Urinary bladder (tissue), 4 donors: ENCODE results near the gene MINDY2. TPM values are rescaled to one million over a fixed set of nuclear protein-coding genes. Genes with fewer than 3 reads are reported as not detected.

Experiments
- DNase-seq: peaks from one replicate; pipeline ENCODE4 v3.0.0-alpha.2; 2015; ENCODE audit errors: extremely low spot score
- H3K27ac ChIP-seq: one replicate; pipeline ENCODE4 v1.5.1; 2013; ENCODE audit warnings: low read depth, mild to moderate bottlenecking, moderate library complexity
- H3K36me3 ChIP-seq: one replicate; pipeline ENCODE4 v1.6.1; 2013; ENCODE audit warnings: mild to moderate bottlenecking, moderate library complexity; ENCODE audit not compliant: insufficient read depth
- H3K4me1 ChIP-seq: one replicate; pipeline ENCODE4 v1.6.1; 2013; ENCODE audit warnings: mild to moderate bottlenecking, moderate library complexity; ENCODE audit not compliant: insufficient read depth
- H3K4me3 ChIP-seq: one replicate; pipeline ENCODE4 v1.5.1; 2013; ENCODE audit warnings: low read depth, low read length
- WGBS: extraction: QIAGEN DNeasy Blood & Tissue Kit; methylation state at CpG from one replicate; pipeline ENCODE4 v1.1.7; 2013; 5-methylcytosine and 5-hydroxymethylcytosine counted together
- polyA plus RNA-seq: library from polyadenylated mRNA; stranded (reverse); fragments of 200-250 nt; gene quantifications from one replicate; pipeline ENCODE4 v1.2.3, GENCODE V29; 2013
- total RNA-seq: library from RNA; depleted of rRNA; stranded (reverse); fragments of >200 nt; gene quantifications from one replicate; pipeline ENCODE4 v1.2.3, GENCODE V29; 2014
- donor health status: healthy with polysubstance abuse.
- donor health status: healthy.

Gene MINDY2
- total and polyA plus RNA-seq, 2 donors, result 7.5 to 62.1 TPM

- H3K27ac ChIP-seq, result no peak overlapping the region
- H3K4me3 ChIP-seq, result no peak overlapping the region
- no peaks in the 10 kb centered on the region for H3K4me1 ChIP-seq
- H3K36me3 ChIP-seq, result no peaks in the 10 kb centered on the region
- DNase-seq, result no peak
- WGBS, result 66% methylated on average over 8 of the region's 8 CpGs
Measured at GRCh38 chr15:58742022-58742813, 28.9 kb upstream of the MINDY2 start.

- Histone ChIP-seq H3K4me1 (no peaks in the 10 kb centered on the region), H3K4me3 (no peak overlapping the region), H3K27ac (no peak overlapping the region), H3K36me3 (no peaks in the 10 kb centered on the region)
- WGBS, result 87% methylated on average over 5 of the region's 5 CpGs
- DNase-seq, result no peak
Measured at GRCh38 chr15:58742819-58743502, 28.1 kb upstream of the MINDY2 start.

GRCh38 chr15:58746174-58746573, 24.9 kb upstream of the MINDY2 start:
- 93% methylated on average over 1 of the region's 1 CpG for WGBS
- no peak overlapping the region for H3K27ac ChIP-seq
- no peaks in the 10 kb centered on the region for H3K36me3 ChIP-seq
- no peak for DNase-seq
- no peaks in the 10 kb centered on the region for H3K4me1 ChIP-seq
- H3K4me3 ChIP-seq, result no peak overlapping the region

- DNase-seq, result no peak
- Histone ChIP-seq H3K4me1 (no peaks in the 10 kb centered on the region), H3K4me3 (peak overlapping the region; percentile 91), H3K27ac (peak overlapping the region; percentile 96), H3K36me3 (no peaks in the 10 kb centered on the region)
- WGBS, result 3% methylated on average over 14 of the region's 14 CpGs
Measured at GRCh38 chr15:58748040-58748851, 22.9 kb upstream of the MINDY2 start.

- WGBS, result under 1% methylated on average over 81 of the region's 81 CpGs
- no peaks in the 10 kb centered on the region for H3K36me3 ChIP-seq
- no peak for DNase-seq
- no peaks in the 10 kb centered on the region for H3K4me1 ChIP-seq
- H3K4me3 ChIP-seq, result peak overlapping the region; percentile 91
- peak overlapping the region; percentile 96 for H3K27ac ChIP-seq
Measured at GRCh38 chr15:58748852-58749531, 22.1 kb upstream of the MINDY2 start.

GRCh38 chr15:58749532-58750337, 21.4 kb upstream of the MINDY2 start, which contains the start of gene ADAM10:
ADAM10 (minus strand) TSS chr15:58749707; CDS start chr15:58749534, 173 bp downstream.
- Histone ChIP-seq H3K4me1 (no peaks in the 10 kb centered on the region), H3K4me3 (peak within 1 kb of the TSS; percentile 91), H3K27ac (peak within 1 kb of the TSS; percentile 96), H3K36me3 (no peaks in the 10 kb centered on the region)
- WGBS, result under 1% methylated on average over 62 of the region's 62 CpGs
- DNase-seq, result peak; percentile 98

- H3K4me1 ChIP-seq, result no peaks in the 10 kb centered on the region
- H3K36me3 ChIP-seq, result no peaks in the 10 kb centered on the region
- H3K27ac ChIP-seq, result no peak overlapping the region
- no peak overlapping the region for H3K4me3 ChIP-seq
- no peak for DNase-seq
- 84% methylated on average over 3 of the region's 3 CpGs for WGBS
Measured at GRCh38 chr15:58752716-58753115, 18.4 kb upstream of the MINDY2 start.

GRCh38 chr15:58755350-58755749, 15.8 kb upstream of the MINDY2 start:
- H3K36me3 ChIP-seq, result no peaks in the 10 kb centered on the region
- DNase-seq, result no peak
- no peaks in the 10 kb centered on the region for H3K4me1 ChIP-seq
- H3K27ac ChIP-seq, result no peak overlapping the region
- 98% methylated on average over 3 of the region's 3 CpGs for WGBS
- H3K4me3 ChIP-seq, result no peak overlapping the region

GRCh38 chr15:58755956-58756355, 15.1 kb upstream of the MINDY2 start:
- Histone ChIP-seq H3K4me3 (no peak overlapping the region), H3K27ac (no peak overlapping the region), H3K36me3 (no peaks in the 10 kb centered on the region), H3K4me1 (no peaks in the 10 kb centered on the region)
- 60% methylated on average over 6 of the region's 6 CpGs for WGBS
- DNase-seq, result no peak

GRCh38 chr15:58758141-58758540, 13.0 kb upstream of the MINDY2 start:
- Histone ChIP-seq H3K4me1 (no peaks in the 10 kb centered on the region), H3K27ac (no peak overlapping the region), H3K4me3 (no peak overlapping the region), H3K36me3 (no peaks in the 10 kb centered on the region)
- no peak for DNase-seq
- WGBS, result 50% methylated on average over 3 of the region's 3 CpGs

GRCh38 chr15:58760385-58761009, 10.6 kb upstream of the MINDY2 start:
- DNase-seq, result no peak
- Histone ChIP-seq H3K4me1 (no peaks in the 10 kb centered on the region), H3K36me3 (no peaks in the 10 kb centered on the region), H3K4me3 (no peak overlapping the region), H3K27ac (no peak overlapping the region)
- WGBS, result 86% methylated on average over 7 of the region's 7 CpGs

- Histone ChIP-seq H3K4me3 (no peak overlapping the region), H3K27ac (no peak overlapping the region), H3K36me3 (no peaks in the 10 kb centered on the region), H3K4me1 (no peaks in the 10 kb centered on the region)
- WGBS, result 94% methylated on average over 1 of the region's 1 CpG
- no peak for DNase-seq
Measured at GRCh38 chr15:58761010-58761388, 10.1 kb upstream of the MINDY2 start.
